ENCODE measurements around the gene PCYT1B.
"Not testable (repeated sequence)": the region's sequence is repeated elsewhere in the genome, so short reads cannot be mapped to it uniquely, and the experiment has no call there.

Gene PCYT1B

GRCh38 chrX:24647257-24648058 is at the start of gene PCYT1B:
PCYT1B (minus strand) TSS chrX:24647347; CDS start chrX:24647105, 242 bp downstream.
- peak; percentile 33 for DNase-seq (ENCODE audit: low spot score)

GRCh38 chrX:24696294-24696693 is 49.1 kb upstream of the PCYT1B start:
- no peak for DNase-seq (ENCODE audit: low spot score)

- DNase-seq (ENCODE audit: low spot score), result no peak
These were observed 47.7 kb upstream of the PCYT1B start for GRCh38 chrX:24694825-24695224.

GRCh38 chrX:24693453-24694202 is 46.5 kb upstream of the PCYT1B start, which contains the start of gene POLA1:
POLA1 (plus strand) TSS chrX:24693918; CDS start chrX:24693962, 44 bp downstream.
- peak; percentile 90 for DNase-seq (ENCODE audit: low spot score)

- DNase-seq (ENCODE audit: low spot score), result no peak
These were observed 45.2 kb upstream of the PCYT1B start for GRCh38 chrX:24692305-24692704.

- no peak for DNase-seq (ENCODE audit: low spot score)
These were observed 36.9 kb upstream of the PCYT1B start for GRCh38 chrX:24684048-24684447.

- DNase-seq (ENCODE audit: low spot score), result no peak
These were observed 35.7 kb upstream of the PCYT1B start for GRCh38 chrX:24682739-24683432.

GRCh38 chrX:24676403-24677024 is 29.4 kb upstream of the PCYT1B start:
- peak; percentile 50 for DNase-seq (ENCODE audit: low spot score)

- DNase-seq (ENCODE audit: low spot score), result no peak
These were observed 26.3 kb upstream of the PCYT1B start for GRCh38 chrX:24673424-24673823.

GRCh38 chrX:24672701-24673190 is 25.6 kb upstream of the PCYT1B start:
- no peak for DNase-seq (ENCODE audit: low spot score)

GRCh38 chrX:24668111-24668510 is 21.0 kb upstream of the PCYT1B start:
- DNase-seq (ENCODE audit: low spot score), result no peak

GRCh38 chrX:24662352-24662751 is 15.2 kb upstream of the PCYT1B start:
- no peak for DNase-seq (ENCODE audit: low spot score)

- DNase-seq (ENCODE audit: low spot score), result no peak
These were observed 14.1 kb upstream of the PCYT1B start for GRCh38 chrX:24661292-24661691.

GRCh38 chrX:24659646-24660045 is 12.5 kb upstream of the PCYT1B start:
- DNase-seq (ENCODE audit: low spot score), result no peak

- DNase-seq (ENCODE audit: low spot score), result no peak
These were observed 12.0 kb upstream of the PCYT1B start for GRCh38 chrX:24659106-24659505.

GRCh38 chrX:24658421-24658820 is 11.3 kb upstream of the PCYT1B start:
- no peak for DNase-seq (ENCODE audit: low spot score)

- DNase-seq (ENCODE audit: low spot score), result no peak
These were observed 10.7 kb upstream of the PCYT1B start for GRCh38 chrX:24657671-24658386.

GRCh38 chrX:24655679-24656078 is 8.5 kb upstream of the PCYT1B start:
- DNase-seq (ENCODE audit: low spot score), result not testable (repeated sequence)

GRCh38 chrX:24651783-24652182 is 4.6 kb upstream of the PCYT1B start:
- DNase-seq (ENCODE audit: low spot score), result no peak

- DNase-seq (ENCODE audit: low spot score), result no peak
These were observed 1.3 kb upstream of the PCYT1B start for GRCh38 chrX:24648495-24648894.

GRCh38 chrX:24646745-24647182 is 383 bp downstream of the PCYT1B start:
- peak; percentile 32 for DNase-seq (ENCODE audit: low spot score)
